A673 (cell line): ENCODE data around the gene DLG2. TPM values are rescaled to one million over a fixed set of nuclear protein-coding genes. Genes with fewer than 3 reads are reported as not detected.

ENCODE experiments used
- BruUV-seq: library from RNA; stranded (reverse); fragments of 400-500 nt; replicated peaks from 2 replicates; lab custom pipeline; 2021; lab: Mats Ljungman, UMichigan
- CTCF ChIA-PET: fragments of 300-600 bp; sonication (Branson Sonifier 250); formaldehyde crosslinking; loops from one replicate; lab custom pipeline; 2022; ENCODE audit warnings: antibody characterized with exemption; lab: Charles Lee
- POLR2A ChIA-PET: fragments of 300-600 bp; sonication (Branson Sonifier 250); formaldehyde crosslinking; loops from one replicate; lab custom pipeline; 2022; ENCODE audit warnings: antibody characterized with exemption; ENCODE audit not compliant: low non-redundant PET; lab: Charles Lee
- DNase-seq: peaks from one replicate; pipeline ENCODE4 v3.0.0-alpha.2; 2015; ENCODE audit warnings: low spot score
- H3K27ac ChIP-seq: fragments of 200-600 bp; sonication (generic); 2 replicates; pipeline ENCODE4 v1.5.1; 2016; ENCODE audit warnings: mixed run types, low read depth, mild to moderate bottlenecking, mixed read lengths, antibody characterized with exemption, low read length; ENCODE audit not compliant: poor library complexity, severe bottlenecking
- H3K27me3 ChIP-seq: fragments of 200-600 bp; sonication (generic); replicated peaks from 2 replicates; pipeline ENCODE4 v1.6.1; 2017; ENCODE audit warnings: mixed run types, low read depth, mild to moderate bottlenecking, mixed read lengths, antibody characterized with exemption, low read length; ENCODE audit not compliant: insufficient read depth, poor library complexity
- H3K36me3 ChIP-seq: fragments of 200-600 bp; sonication (generic); 2 replicates; pipeline ENCODE4 v1.6.1; 2016; ENCODE audit warnings: mixed run types, mild to moderate bottlenecking, mixed read lengths, antibody characterized with exemption, low read length; ENCODE audit not compliant: insufficient read depth, poor library complexity, severe bottlenecking
- H3K4me1 ChIP-seq: fragments of 200-600 bp; sonication (generic); 2 replicates; pipeline ENCODE4 v1.6.1; 2017; ENCODE audit warnings: mixed run types, mild to moderate bottlenecking, mixed read lengths, antibody characterized with exemption, low read length; ENCODE audit not compliant: insufficient read depth, poor library complexity, severe bottlenecking
- H3K4me3 ChIP-seq: fragments of 200-600 bp; sonication (generic); 2 replicates; pipeline ENCODE4 v1.5.1; 2016; ENCODE audit warnings: low read depth, mixed run types, mild to moderate bottlenecking, mixed read lengths, low read length; ENCODE audit not compliant: poor library complexity, severe bottlenecking
- H3K9me3 ChIP-seq: fragments of 200-600 bp; sonication (generic); 2 replicates; pipeline ENCODE4 v1.6.1; 2016; ENCODE audit warnings: mixed run types, low read depth, mild to moderate bottlenecking, mixed read lengths, antibody characterized with exemption, low read length; ENCODE audit not compliant: poor library complexity, severe bottlenecking
- CTCF ChIP-seq: fragments of 300-800, 200-600 bp; sonication (generic); conservative IDR thresholded peaks from 2 replicates; pipeline ENCODE4 v1.5.1; 2017; ENCODE audit warnings: low read depth, mild to moderate bottlenecking, antibody characterized with exemption, low read length, moderate library complexity, mixed read lengths
- EZH2 ChIP-seq: fragments of 200-600 bp; sonication (generic); IDR thresholded peaks from 2 replicates; pipeline ENCODE4 v1.6.1; 2017; ENCODE audit warnings: borderline replicate concordance, low read depth, mild to moderate bottlenecking, mixed read lengths, antibody characterized with exemption, low read length; ENCODE audit not compliant: poor library complexity, severe bottlenecking
- intact Hi-C: fragments of 100-400 bp; cut with micrococcal nuclease; formaldehyde crosslinking; loops from one replicate; pipeline ENCODE4 v1.10.0; 2022; ENCODE audit not compliant: unreplicated experiment
- total RNA-seq: library from RNA; stranded (reverse); gene quantifications from 2 replicates; pipeline ENCODE4 v1.2.3, GENCODE V29; 2021

The DLG2 gene
- total RNA-seq, 1 experiment from 2014 or later, result 277 TPM

- POLR2A ChIA-PET, result no interaction called here
- Histone ChIP-seq H3K36me3 (no peaks in the 10 kb centered on the region), H3K4me3 (no peak overlapping the region), H3K27me3 (no peaks in the 10 kb centered on the region), H3K4me1 (no peaks in the 10 kb centered on the region), H3K9me3 (no peaks in the 10 kb centered on the region), H3K27ac (no peak overlapping the region)
- intact Hi-C loops, result no loop called here
- CTCF ChIA-PET, result no interaction called here
- no peak for DNase-seq
- no peak for TF ChIP-seq CTCF
- TF ChIP-seq EZH2, result no peak
- BruUV-seq, result no TSS peak
Measured at GRCh38 chr11:85167038-85167437, 460.1 kb downstream of the DLG2 start.

GRCh38 chr11:85165819-85166218 lies 461.3 kb downstream of the DLG2 start:
- POLR2A ChIA-PET, result no interaction called here
- BruUV-seq, result no TSS peak

GRCh38 chr11:85164743-85165142 lies 462.4 kb downstream of the DLG2 start:
- Histone ChIP-seq H3K4me1 (no peaks in the 10 kb centered on the region), H3K4me3 (no peak overlapping the region), H3K27ac (no peak overlapping the region), H3K9me3 (no peaks in the 10 kb centered on the region), H3K27me3 (no peaks in the 10 kb centered on the region), H3K36me3 (no peaks in the 10 kb centered on the region)
- BruUV-seq, result no TSS peak
- intact Hi-C loops, result no loop called here
- ChIA-PET POLR2A (no interaction called here), CTCF (no interaction called here)
- TF ChIP-seq EZH2 (no peak), CTCF (no peak)
- DNase-seq, result no peak

More at GRCh38 chr11:85165819-85166218, 461.3 kb downstream of the DLG2 start:
- Histone ChIP-seq H3K4me1 (no peaks in the 10 kb centered on the region), H3K27me3 (no peaks in the 10 kb centered on the region), H3K9me3 (no peaks in the 10 kb centered on the region), H3K27ac (no peak overlapping the region), H3K36me3 (no peaks in the 10 kb centered on the region), H3K4me3 (no peak overlapping the region)
- no peak for DNase-seq
- CTCF ChIA-PET, result no interaction called here
- TF ChIP-seq EZH2, result no peak
- no peak for TF ChIP-seq CTCF
- intact Hi-C loops, result no loop called here
